Liver (tissue), 9 donors: Measurements from ENCODE around the gene ACSL6. TPM values are rescaled to one million over a fixed set of nuclear protein-coding genes. Genes with fewer than 3 reads are reported as not detected.

ENCODE experiments used
- DNase-seq: peaks from one replicate; pipeline ENCODE4 v3.0.0-alpha.2; 2017; ENCODE audit warnings: low spot score
- H3K27ac ChIP-seq, 2 donors: one replicate each; pipeline ENCODE4 v1.7.0; 2013; ENCODE audit warnings: inconsistent platforms in 2 of 2, low read length in 2 of 2, control low read depth in 1 of 2, low read depth in 1 of 2, mild to moderate bottlenecking in 1 of 2
- H3K27me3 ChIP-seq, 4 donors: one replicate each; pipeline versions ENCODE4 v1.6.1 to v1.7.0; 2013; ENCODE audit warnings: low read length in 3 of 4, inconsistent platforms in 1 of 4, mild to moderate bottlenecking in 1 of 4, moderate library complexity in 1 of 4; ENCODE audit not compliant: control insufficient read depth in 4 of 4, insufficient read depth in 4 of 4
- H3K36me3 ChIP-seq, 4 donors: one replicate each; pipeline versions ENCODE4 v1.6.1 to v1.7.0; 2013; ENCODE audit warnings: low read length in 3 of 4, mild to moderate bottlenecking in 3 of 4, low read depth in 1 of 4, moderate library complexity in 1 of 4; ENCODE audit not compliant: control insufficient read depth in 4 of 4, insufficient read depth in 3 of 4
- H3K4me1 ChIP-seq, 4 donors: one replicate each; pipeline versions ENCODE4 v1.6.1 to v1.7.0; 2013; ENCODE audit warnings: low read length in 3 of 4, mild to moderate bottlenecking in 3 of 4, moderate library complexity in 1 of 4; ENCODE audit not compliant: control insufficient read depth in 4 of 4, insufficient read depth in 4 of 4
- H3K4me3 ChIP-seq, 3 donors: one replicate each; pipeline versions ENCODE4 v1.6.1 to v1.7.0; 2013; ENCODE audit warnings: low read length in 3 of 3, control low read depth in 1 of 3, low read depth in 1 of 3, mild to moderate bottlenecking in 1 of 3
- H3K9ac ChIP-seq, 2 donors: one replicate each; pipeline ENCODE4 v1.7.0; 2013; ENCODE audit warnings: low read length in 2 of 2, mild to moderate bottlenecking in 2 of 2, moderate library complexity in 2 of 2, control low read depth in 1 of 2, low read depth in 1 of 2
- H3K9me3 ChIP-seq, 4 donors: one replicate each; pipeline versions ENCODE4 v1.6.1 to v1.7.0; 2013; ENCODE audit warnings: low read length in 3 of 4; ENCODE audit not compliant: control insufficient read depth in 4 of 4
- EGR1 ChIP-seq, 2 donors: IDR thresholded peaks; 2 replicates each; pipeline ENCODE4 v1.6.1; 2016 to 2018; ENCODE audit warnings: antibody characterized with exemption in 2 of 2, low read depth in 2 of 2
- FOXA1 ChIP-seq: IDR thresholded peaks from 2 replicates; pipeline ENCODE4 v1.6.1; 2016; ENCODE audit warnings: antibody characterized with exemption
- FOXA2 ChIP-seq: IDR thresholded peaks from 2 replicates; pipeline ENCODE4 v1.6.1; 2016; ENCODE audit warnings: antibody characterized with exemption
- GABPA ChIP-seq, 2 donors: IDR thresholded peaks in 1 of 2; conservative IDR thresholded peaks in 1 of 2; 2 replicates each; pipeline ENCODE4 v1.6.1; 2016; ENCODE audit warnings: antibody characterized with exemption in 2 of 2, mild to moderate bottlenecking in 1 of 2, moderate library complexity in 1 of 2
- HNF4A ChIP-seq, 2 donors: conservative IDR thresholded peaks; 2 replicates each; pipeline ENCODE4 v1.6.1; 2016; ENCODE audit warnings: antibody characterized with exemption in 2 of 2, mild to moderate bottlenecking in 2 of 2
- HNF4G ChIP-seq: IDR thresholded peaks from 2 replicates; pipeline ENCODE4 v1.6.1; 2016; ENCODE audit warnings: antibody characterized with exemption
- JUND ChIP-seq, 2 donors: IDR thresholded peaks; 2 replicates each; pipeline ENCODE4 v1.6.1; 2016; ENCODE audit warnings: antibody characterized with exemption in 2 of 2
- NR2F2 ChIP-seq: IDR thresholded peaks from 2 replicates; pipeline ENCODE4 v1.6.1; 2016; ENCODE audit warnings: antibody characterized with exemption
- RAD21 ChIP-seq, 2 donors: IDR thresholded peaks; 2 replicates each; pipeline ENCODE4 v1.6.1; 2016; ENCODE audit warnings: antibody characterized with exemption in 2 of 2, mild to moderate bottlenecking in 2 of 2
- RXRA ChIP-seq, 2 donors: IDR thresholded peaks; 2 replicates each; pipeline ENCODE4 v1.6.1; 2017 to 2018; ENCODE audit warnings: antibody characterized with exemption in 2 of 2, mild to moderate bottlenecking in 1 of 2
- SP1 ChIP-seq: IDR thresholded peaks from 2 replicates; pipeline ENCODE4 v1.6.1; 2018; ENCODE audit warnings: antibody characterized with exemption, mild to moderate bottlenecking
- YY1 ChIP-seq: IDR thresholded peaks from 2 replicates; pipeline ENCODE4 v1.6.1; 2016; ENCODE audit warnings: antibody characterized with exemption, mild to moderate bottlenecking
- WGBS: extraction: QIAGEN DNeasy Blood & Tissue Kit; methylation state at CpG from one replicate; pipeline ENCODE4 v1.1.7; 2013; 5-methylcytosine and 5-hydroxymethylcytosine counted together
- polyA plus RNA-seq, 2 donors: library from polyadenylated mRNA; stranded (reverse) in 1 of 2; unstranded in 1 of 2; fragments of 200-250 nt in 1 of 2; fragments of >200 nt in 1 of 2; fragmentation: Nextera tagmentation in 1 of 2; extraction: Ambion mirVana in 1 of 2; gene quantifications; one replicate each; pipeline versions ENCODE4 v1.2.1 to v1.2.3, GENCODE V29; 2013 to 2015
- total RNA-seq, 2 donors: library from RNA; depleted of rRNA; stranded (reverse); fragments of >200 nt; gene quantifications; one replicate each; pipeline ENCODE4 v1.2.3, GENCODE V29; 2014
- TF ChIP-seq, protein P1 (sequence below): IDR thresholded peaks from 2 replicates; pipeline ENCODE4 v1.6.1; 2016; ENCODE audit warnings: antibody characterized with exemption
- TF ChIP-seq, protein P2 (sequence below): IDR thresholded peaks from 2 replicates; pipeline ENCODE4 v1.6.1; 2016; ENCODE audit warnings: antibody characterized with exemption
- TF ChIP-seq, protein P3 (sequence below): IDR thresholded peaks from 2 replicates; pipeline ENCODE4 v1.6.1; 2016; ENCODE audit warnings: antibody characterized with exemption, mild to moderate bottlenecking
- TF ChIP-seq, protein P4 (sequence below): IDR thresholded peaks from 2 replicates; pipeline ENCODE4 v1.6.1; 2016; ENCODE audit warnings: antibody characterized with exemption
- donor health status: healthy.
- donor health status: healthy.
- donor health status: healthy.
- donor health status: healthy.
- donor health status: healthy.

ACSL6 gene
- total and polyA plus RNA-seq, 4 donors = 0.89 to 129 (median 4.6) TPM

DNA sequence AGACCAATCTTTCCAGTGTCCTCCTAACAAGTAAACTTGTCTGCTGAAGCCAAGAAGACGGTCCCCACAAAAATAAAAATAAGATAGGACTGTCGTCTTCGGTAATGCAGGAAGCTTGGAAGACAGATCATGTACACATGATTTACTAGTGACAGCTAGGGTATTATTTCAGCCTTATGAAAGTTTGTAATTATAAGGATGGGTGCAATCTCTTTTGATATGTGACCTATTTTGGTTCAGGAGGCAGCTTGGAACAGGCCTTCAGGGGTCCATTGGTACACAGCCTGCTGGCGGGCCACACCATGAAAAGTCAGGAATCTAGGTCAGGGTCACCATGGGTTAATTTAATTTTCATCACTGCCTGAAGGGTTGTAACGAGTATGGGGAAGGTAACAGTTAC lies 52.3 kb downstream of the ACSL6 start:
- H3K4me1 ChIP-seq = no peaks in the 10 kb centered on the region
- no peak for TF ChIP-seq GABPA (IDR thresholded peaks at IDR 0.05 in 1 of 2, conservative IDR thresholded peaks at IDR 0.05 in 1 of 2)
- TF ChIP-seq RAD21 (IDR thresholded peaks at IDR 0.05) = no peak
- no peak for TF ChIP-seq HNF4A (conservative IDR thresholded peaks at IDR 0.05)
- TF ChIP-seq, protein P1, sequence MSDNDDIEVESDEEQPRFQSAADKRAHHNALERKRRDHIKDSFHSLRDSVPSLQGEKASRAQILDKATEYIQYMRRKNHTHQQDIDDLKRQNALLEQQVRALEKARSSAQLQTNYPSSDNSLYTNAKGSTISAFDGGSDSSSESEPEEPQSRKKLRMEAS = no peak
- TF ChIP-seq, protein P2, sequence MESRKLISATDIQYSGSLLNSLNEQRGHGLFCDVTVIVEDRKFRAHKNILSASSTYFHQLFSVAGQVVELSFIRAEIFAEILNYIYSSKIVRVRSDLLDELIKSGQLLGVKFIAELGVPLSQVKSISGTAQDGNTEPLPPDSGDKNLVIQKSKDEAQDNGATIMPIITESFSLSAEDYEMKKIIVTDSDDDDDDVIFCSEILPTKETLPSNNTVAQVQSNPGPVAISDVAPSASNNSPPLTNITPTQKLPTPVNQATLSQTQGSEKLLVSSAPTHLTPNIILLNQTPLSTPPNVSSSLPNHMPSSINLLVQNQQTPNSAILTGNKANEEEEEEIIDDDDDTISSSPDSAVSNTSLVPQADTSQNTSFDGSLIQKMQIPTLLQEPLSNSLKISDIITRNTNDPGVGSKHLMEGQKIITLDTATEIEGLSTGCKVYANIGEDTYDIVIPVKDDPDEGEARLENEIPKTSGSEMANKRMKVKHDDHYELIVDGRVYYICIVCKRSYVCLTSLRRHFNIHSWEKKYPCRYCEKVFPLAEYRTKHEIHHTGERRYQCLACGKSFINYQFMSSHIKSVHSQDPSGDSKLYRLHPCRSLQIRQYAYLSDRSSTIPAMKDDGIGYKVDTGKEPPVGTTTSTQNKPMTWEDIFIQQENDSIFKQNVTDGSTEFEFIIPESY = no peak
- no peak for TF ChIP-seq EGR1 (IDR thresholded peaks at IDR 0.05; ENCODE audit: low read depth in 2 of 2)
- TF ChIP-seq, protein P3, sequence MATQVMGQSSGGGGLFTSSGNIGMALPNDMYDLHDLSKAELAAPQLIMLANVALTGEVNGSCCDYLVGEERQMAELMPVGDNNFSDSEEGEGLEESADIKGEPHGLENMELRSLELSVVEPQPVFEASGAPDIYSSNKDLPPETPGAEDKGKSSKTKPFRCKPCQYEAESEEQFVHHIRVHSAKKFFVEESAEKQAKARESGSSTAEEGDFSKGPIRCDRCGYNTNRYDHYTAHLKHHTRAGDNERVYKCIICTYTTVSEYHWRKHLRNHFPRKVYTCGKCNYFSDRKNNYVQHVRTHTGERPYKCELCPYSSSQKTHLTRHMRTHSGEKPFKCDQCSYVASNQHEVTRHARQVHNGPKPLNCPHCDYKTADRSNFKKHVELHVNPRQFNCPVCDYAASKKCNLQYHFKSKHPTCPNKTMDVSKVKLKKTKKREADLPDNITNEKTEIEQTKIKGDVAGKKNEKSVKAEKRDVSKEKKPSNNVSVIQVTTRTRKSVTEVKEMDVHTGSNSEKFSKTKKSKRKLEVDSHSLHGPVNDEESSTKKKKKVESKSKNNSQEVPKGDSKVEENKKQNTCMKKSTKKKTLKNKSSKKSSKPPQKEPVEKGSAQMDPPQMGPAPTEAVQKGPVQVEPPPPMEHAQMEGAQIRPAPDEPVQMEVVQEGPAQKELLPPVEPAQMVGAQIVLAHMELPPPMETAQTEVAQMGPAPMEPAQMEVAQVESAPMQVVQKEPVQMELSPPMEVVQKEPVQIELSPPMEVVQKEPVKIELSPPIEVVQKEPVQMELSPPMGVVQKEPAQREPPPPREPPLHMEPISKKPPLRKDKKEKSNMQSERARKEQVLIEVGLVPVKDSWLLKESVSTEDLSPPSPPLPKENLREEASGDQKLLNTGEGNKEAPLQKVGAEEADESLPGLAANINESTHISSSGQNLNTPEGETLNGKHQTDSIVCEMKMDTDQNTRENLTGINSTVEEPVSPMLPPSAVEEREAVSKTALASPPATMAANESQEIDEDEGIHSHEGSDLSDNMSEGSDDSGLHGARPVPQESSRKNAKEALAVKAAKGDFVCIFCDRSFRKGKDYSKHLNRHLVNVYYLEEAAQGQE = no peak
- no peak for TF ChIP-seq YY1
- TF ChIP-seq NR2F2 = no peak
- no peak overlapping the region for H3K4me3 ChIP-seq
- no peak overlapping the region for H3K9ac ChIP-seq
- WGBS = 93% methylated on average over 5 of the region's 5 CpGs
- H3K9me3 ChIP-seq = no peaks in the 10 kb centered on the region
- H3K27me3 ChIP-seq = no peaks in the 10 kb centered on the region
- no peak for DNase-seq
- H3K27ac ChIP-seq = no peak overlapping the region
- H3K36me3 ChIP-seq = no peaks in the 10 kb centered on the region

DNA sequence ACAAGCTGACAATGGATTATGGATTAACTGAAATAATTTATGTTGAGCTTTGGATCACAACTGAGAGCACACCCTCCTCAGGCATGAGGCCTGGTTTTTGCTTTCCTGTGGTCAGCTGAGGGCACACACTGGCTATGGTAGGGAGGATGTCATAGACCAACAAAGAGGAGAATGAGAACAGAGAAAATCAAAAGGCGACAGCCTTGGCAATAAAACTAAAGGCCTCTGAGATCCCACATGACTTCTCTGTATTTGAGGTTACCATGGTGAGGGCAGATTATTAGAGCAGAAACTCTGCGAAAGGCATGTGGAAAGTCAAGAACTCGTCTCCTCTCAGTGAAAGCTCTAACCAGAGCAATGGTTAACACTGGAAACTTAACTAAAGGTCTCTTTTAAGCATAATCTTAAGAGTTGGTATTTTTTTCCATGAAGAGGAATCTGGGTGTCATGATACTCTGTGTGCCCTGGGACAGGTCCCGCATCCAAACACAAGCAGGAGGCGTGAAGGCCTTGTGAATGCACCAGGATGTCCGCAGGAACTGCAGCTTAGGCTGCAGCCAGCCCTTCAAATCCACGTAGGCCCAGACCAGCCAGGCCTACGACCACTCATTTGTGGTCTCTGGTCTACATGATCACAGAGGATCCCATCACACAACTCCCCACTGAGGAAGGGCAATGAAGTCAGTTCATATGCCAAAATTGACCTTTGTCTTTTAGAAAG lies 53.6 kb downstream of the ACSL6 start:
- no peaks in the 10 kb centered on the region for H3K27me3 ChIP-seq
- H3K4me3 ChIP-seq = no peak overlapping the region
- TF ChIP-seq HNF4A (conservative IDR thresholded peaks at IDR 0.05) (no peak), YY1 (no peak), HNF4G (no peak), FOXA1 (no peak), FOXA2 (no peak), NR2F2 (no peak), GABPA (IDR thresholded peaks at IDR 0.05 in 1 of 2, conservative IDR thresholded peaks at IDR 0.05 in 1 of 2) (no peak), JUND (IDR thresholded peaks at IDR 0.05) (no peak), RXRA (IDR thresholded peaks at IDR 0.05) (no peak), RAD21 (IDR thresholded peaks at IDR 0.05) (no peak), SP1 (no peak)
- TF ChIP-seq, protein P4, sequence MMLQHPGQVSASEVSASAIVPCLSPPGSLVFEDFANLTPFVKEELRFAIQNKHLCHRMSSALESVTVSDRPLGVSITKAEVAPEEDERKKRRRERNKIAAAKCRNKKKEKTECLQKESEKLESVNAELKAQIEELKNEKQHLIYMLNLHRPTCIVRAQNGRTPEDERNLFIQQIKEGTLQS = no peak
- TF ChIP-seq, protein P2 = no peak
- TF ChIP-seq, protein P1 = no peak
- TF ChIP-seq, protein P3 = no peak
- no peaks in the 10 kb centered on the region for H3K4me1 ChIP-seq
- H3K27ac ChIP-seq = no peak overlapping the region
- H3K36me3 ChIP-seq = no peaks in the 10 kb centered on the region
- no peak for DNase-seq
- H3K9me3 ChIP-seq = no peaks in the 10 kb centered on the region
- 94% methylated on average over 8 of the region's 8 CpGs for WGBS
- no peak overlapping the region for H3K9ac ChIP-seq
